ENCODE data around the gene HLA-DQB1. TPM values are rescaled to one million over a fixed set of nuclear protein-coding genes. Genes with fewer than 3 reads are reported as not detected.
A peak's percentile ranks its signal among the peaks of the same experiment; 100 is the strongest.
"Not testable (repeated sequence)": the region's sequence is repeated elsewhere in the genome, so short reads cannot be mapped to it uniquely, and the experiment has no call there.

Gene HLA-DQB1
- total RNA-seq, 2 experiments from 2014 or later, result 21.5 to 21.7 TPM

DNA sequence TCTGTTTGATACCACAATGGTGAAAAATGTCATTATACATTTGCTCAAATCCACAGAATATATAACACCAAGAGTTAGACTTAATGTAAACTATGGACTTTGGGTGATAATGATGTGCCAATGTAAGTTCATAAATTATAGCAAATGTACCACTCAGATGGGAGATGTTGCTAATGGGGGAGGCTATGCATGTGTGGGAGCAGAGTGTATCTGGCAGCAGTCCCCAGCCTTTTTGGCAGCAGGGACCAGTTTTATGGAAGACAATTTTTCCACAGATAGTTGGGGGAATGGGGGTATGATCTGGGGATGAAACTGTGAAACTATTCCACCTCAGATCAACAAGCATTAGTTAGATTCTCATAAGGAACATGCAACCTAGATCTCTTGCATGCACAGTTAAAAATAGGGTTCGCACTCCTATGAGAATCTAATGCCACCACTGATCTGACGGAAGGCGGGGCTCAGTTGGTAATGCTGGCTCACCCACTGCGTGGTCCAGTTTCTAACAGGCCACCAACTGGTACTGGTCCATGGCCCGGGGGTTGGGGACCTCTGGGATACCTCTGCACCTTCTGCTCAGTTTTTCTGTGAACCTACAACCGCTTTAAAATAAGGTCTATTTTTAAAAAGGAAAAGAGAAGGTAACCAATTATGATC is 21.3 kb downstream of the HLA-DQB1 start:
- no peaks in the 10 kb centered on the region for H3K27me3 ChIP-seq (ENCODE audit: control insufficient read depth in 1 of 2, insufficient read depth in 2 of 2, low read length in 2 of 2)
- Mint-ChIP-seq H3K9me3 (no peaks in the 10 kb centered on the region), H3K27me3 (no peaks in the 10 kb centered on the region), H3K4me3 (no peak overlapping the region), H3K36me3 (ENCODE audit: low read depth) (no peaks in the 10 kb centered on the region), H3K4me1 (ENCODE audit: low read depth) (peaks cover 11% of the 10 kb centered on the region), H3K27ac (no peak overlapping the region)
- ATAC-seq (ENCODE audit: poor library complexity) (no peak), DNase-seq (no peak)
- intact Hi-C loops (cut with DNase I, micrococcal nuclease), result no loop called here
- TF ChIP-seq, protein P1, sequence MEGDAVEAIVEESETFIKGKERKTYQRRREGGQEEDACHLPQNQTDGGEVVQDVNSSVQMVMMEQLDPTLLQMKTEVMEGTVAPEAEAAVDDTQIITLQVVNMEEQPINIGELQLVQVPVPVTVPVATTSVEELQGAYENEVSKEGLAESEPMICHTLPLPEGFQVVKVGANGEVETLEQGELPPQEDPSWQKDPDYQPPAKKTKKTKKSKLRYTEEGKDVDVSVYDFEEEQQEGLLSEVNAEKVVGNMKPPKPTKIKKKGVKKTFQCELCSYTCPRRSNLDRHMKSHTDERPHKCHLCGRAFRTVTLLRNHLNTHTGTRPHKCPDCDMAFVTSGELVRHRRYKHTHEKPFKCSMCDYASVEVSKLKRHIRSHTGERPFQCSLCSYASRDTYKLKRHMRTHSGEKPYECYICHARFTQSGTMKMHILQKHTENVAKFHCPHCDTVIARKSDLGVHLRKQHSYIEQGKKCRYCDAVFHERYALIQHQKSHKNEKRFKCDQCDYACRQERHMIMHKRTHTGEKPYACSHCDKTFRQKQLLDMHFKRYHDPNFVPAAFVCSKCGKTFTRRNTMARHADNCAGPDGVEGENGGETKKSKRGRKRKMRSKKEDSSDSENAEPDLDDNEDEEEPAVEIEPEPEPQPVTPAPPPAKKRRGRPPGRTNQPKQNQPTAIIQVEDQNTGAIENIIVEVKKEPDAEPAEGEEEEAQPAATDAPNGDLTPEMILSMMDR (IDR thresholded peaks at IDR 0.05), result no peak
- H3K27ac ChIP-seq (ENCODE audit: low read depth in 1 of 2, low read length in 2 of 2), result no peak overlapping the region
- ChIA-PET POLR2A (no interaction called here), CTCF (no interaction called here)
- no peaks in the 10 kb centered on the region for H3K36me3 ChIP-seq (ENCODE audit: insufficient read depth, low read length)
- H3K9me3 ChIP-seq (ENCODE audit: control insufficient read depth in 1 of 2, insufficient read depth in 1 of 2, low read length in 2 of 2), result no peaks in the 10 kb centered on the region
- H3K4me1 ChIP-seq (ENCODE audit: insufficient read depth, low read length), result no peaks in the 10 kb centered on the region
- no peak overlapping the region for H3K4me3 ChIP-seq (ENCODE audit: low read length)

DNA sequence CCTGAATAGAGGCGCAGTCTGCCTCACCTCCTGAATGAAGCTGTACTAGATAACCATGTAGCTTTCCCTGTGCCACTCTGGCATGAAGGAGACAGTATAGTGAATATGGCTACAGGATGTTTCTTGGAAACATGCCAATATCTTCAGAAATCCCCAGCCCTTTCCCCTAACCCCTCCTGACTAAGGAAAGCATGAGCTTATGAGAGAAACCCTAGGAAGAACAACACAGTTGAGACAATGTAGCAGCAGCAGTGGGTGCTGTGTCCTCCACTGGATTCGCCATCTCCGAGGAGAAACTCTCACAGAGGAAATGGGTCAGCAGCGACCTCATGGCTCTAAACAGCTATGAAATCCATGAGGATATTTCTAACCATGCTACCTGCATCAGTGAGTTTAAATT is 22.6 kb downstream of the HLA-DQB1 start:
- Histone ChIP-seq H3K27ac (ENCODE audit: low read depth in 1 of 2, low read length in 2 of 2) (no peak overlapping the region), H3K4me3 (ENCODE audit: low read length) (no peak overlapping the region), H3K36me3 (ENCODE audit: insufficient read depth, low read length) (no peaks in the 10 kb centered on the region), H3K4me1 (ENCODE audit: insufficient read depth, low read length) (no peaks in the 10 kb centered on the region), H3K9me3 (ENCODE audit: control insufficient read depth in 1 of 2, insufficient read depth in 1 of 2, low read length in 2 of 2) (no peaks in the 10 kb centered on the region), H3K27me3 (ENCODE audit: control insufficient read depth in 1 of 2, insufficient read depth in 2 of 2, low read length in 2 of 2) (no peaks in the 10 kb centered on the region)
- peaks cover 11% of the 10 kb centered on the region for H3K4me1 Mint-ChIP-seq (ENCODE audit: low read depth)
- TF ChIP-seq, protein P1 (IDR thresholded peaks at IDR 0.05), result no peak
- DNase-seq, result no peak
- ATAC-seq (ENCODE audit: poor library complexity), result no peak
- CTCF ChIA-PET, result interaction anchor here (1.1 kb wide), 1 partner anchor 8 kb away, joined by 4 read pairs; no protein-coding TSS in a partner anchor
- no peak overlapping the region for H3K4me3 Mint-ChIP-seq
- H3K36me3 Mint-ChIP-seq (ENCODE audit: low read depth), result no peaks in the 10 kb centered on the region
- no peaks in the 10 kb centered on the region for H3K27me3 Mint-ChIP-seq
- no peak overlapping the region for H3K27ac Mint-ChIP-seq
- no peaks in the 10 kb centered on the region for H3K9me3 Mint-ChIP-seq
- POLR2A ChIA-PET, result no interaction called here
- intact Hi-C loops (cut with DNase I, micrococcal nuclease), result loop anchor here in 1 of 2 experiments (2.0 kb wide), 1 partner anchor 103 kb away; no protein-coding TSS in a partner anchor

DNA sequence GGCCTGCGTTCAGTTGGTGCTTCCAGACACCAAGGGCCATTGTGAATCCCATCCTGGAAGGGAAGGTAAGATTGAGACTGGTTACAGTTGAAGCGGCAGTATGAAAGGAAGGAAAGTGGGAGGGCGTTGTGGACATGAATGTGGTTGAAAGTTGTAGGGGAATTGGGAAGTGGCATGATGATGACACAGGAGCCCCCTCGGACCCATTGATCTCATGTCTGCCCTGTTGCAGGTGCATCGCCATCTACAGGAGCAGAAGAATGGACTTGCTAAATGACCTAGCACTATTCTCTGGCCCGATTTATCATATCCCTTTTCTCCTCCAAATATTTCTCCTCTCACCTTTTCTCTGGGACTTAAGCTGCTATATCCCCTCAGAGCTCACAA is 23.7 kb downstream of the HLA-DQB1 start:
- Mint-ChIP-seq H3K27me3 (no peaks in the 10 kb centered on the region), H3K9me3 (no peaks in the 10 kb centered on the region), H3K4me1 (ENCODE audit: low read depth) (peaks cover 11% of the 10 kb centered on the region), H3K4me3 (no peak overlapping the region), H3K36me3 (ENCODE audit: low read depth) (no peaks in the 10 kb centered on the region), H3K27ac (no peak overlapping the region)
- no peak for ATAC-seq (ENCODE audit: poor library complexity)
- POLR2A ChIA-PET, result no interaction called here
- Histone ChIP-seq H3K4me1 (ENCODE audit: insufficient read depth, low read length) (no peaks in the 10 kb centered on the region), H3K9me3 (ENCODE audit: control insufficient read depth in 1 of 2, insufficient read depth in 1 of 2, low read length in 2 of 2) (no peaks in the 10 kb centered on the region), H3K27ac (ENCODE audit: low read depth in 1 of 2, low read length in 2 of 2) (no peak overlapping the region), H3K4me3 (ENCODE audit: low read length) (no peak overlapping the region), H3K27me3 (ENCODE audit: control insufficient read depth in 1 of 2, insufficient read depth in 2 of 2, low read length in 2 of 2) (no peaks in the 10 kb centered on the region), H3K36me3 (ENCODE audit: insufficient read depth, low read length) (no peaks in the 10 kb centered on the region)
- TF ChIP-seq, protein P1 (IDR thresholded peaks at IDR 0.05), result no peak
- DNase-seq, result no peak
- intact Hi-C loops (cut with DNase I, micrococcal nuclease), result loop anchor here in 1 of 2 experiments (2.0 kb wide), 1 partner anchor 104 kb away; no protein-coding TSS in a partner anchor
- CTCF ChIA-PET, result no interaction called here

DNA sequence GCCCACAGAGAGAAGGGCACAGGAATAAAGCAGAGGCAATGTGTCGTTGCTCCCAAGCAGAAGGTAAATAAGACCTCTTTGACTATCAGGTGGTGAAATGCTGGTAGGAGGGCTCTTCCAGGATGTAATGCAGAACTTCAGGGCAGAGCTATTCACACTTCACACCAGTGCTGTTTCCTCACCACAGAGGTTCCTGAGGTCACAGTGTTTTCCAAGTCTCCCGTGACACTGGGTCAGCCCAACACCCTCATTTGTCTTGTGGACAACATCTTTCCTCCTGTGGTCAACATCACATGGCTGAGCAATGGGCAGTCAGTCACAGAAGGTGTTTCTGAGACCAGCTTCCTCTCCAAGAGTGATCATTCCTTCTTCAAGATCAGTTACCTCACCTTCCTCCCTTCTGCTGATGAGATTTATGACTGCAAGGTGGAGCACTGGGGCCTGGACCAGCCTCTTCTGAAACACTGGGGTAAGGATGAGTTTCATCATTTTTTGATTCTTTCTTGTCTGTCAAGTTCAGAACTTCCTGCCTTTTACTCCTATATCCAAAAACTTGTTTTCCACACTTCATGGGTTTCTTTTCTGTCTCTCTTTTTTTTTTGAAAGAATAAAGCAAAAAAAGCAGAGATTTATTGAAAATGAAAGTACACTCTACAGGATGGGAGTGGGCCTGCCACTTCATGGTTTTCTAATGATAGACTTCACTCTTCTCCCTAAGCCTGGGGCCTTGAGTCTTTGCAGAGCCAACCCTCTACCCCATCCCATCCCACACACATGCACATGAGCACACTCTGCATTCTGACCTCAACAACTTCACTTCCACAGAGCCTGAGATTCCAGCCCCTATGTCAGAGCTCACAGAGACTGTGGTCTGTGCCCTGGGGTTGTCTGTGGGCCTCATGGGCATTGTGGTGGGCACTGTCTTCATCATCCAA is 24.4 kb downstream of the HLA-DQB1 start:
- CTCF ChIA-PET, H3K4me3 Mint-ChIP-seq, POLR2A ChIA-PET: not testable (repeated sequence)

More for the DNA sequence above, 24.4 kb downstream of the HLA-DQB1 start:
- H3K27me3 Mint-ChIP-seq; H3K27ac Mint-ChIP-seq; H3K36me3 ChIP-seq (ENCODE audit: insufficient read depth, low read length); H3K27ac ChIP-seq (ENCODE audit: low read depth in 1 of 2, low read length in 2 of 2); H3K9me3 ChIP-seq (ENCODE audit: control insufficient read depth in 1 of 2, insufficient read depth in 1 of 2, low read length in 2 of 2); ATAC-seq (ENCODE audit: poor library complexity); H3K36me3 Mint-ChIP-seq (ENCODE audit: low read depth); H3K4me3 ChIP-seq (ENCODE audit: low read length); H3K4me1 ChIP-seq (ENCODE audit: insufficient read depth, low read length); H3K27me3 ChIP-seq (ENCODE audit: control insufficient read depth in 1 of 2, insufficient read depth in 2 of 2, low read length in 2 of 2); H3K9me3 Mint-ChIP-seq: not testable (repeated sequence)
- H3K4me1 Mint-ChIP-seq (ENCODE audit: low read depth), result peaks cover 11% of the 10 kb centered on the region
- DNase-seq, result peak in 2 of 14 experiments; percentile 36 to 43
- intact Hi-C loops (cut with DNase I, micrococcal nuclease), result loop anchor here (2.0 kb wide), 2 partner anchors 103 to 105 kb away; no protein-coding TSS in a partner anchor

Data from CD4-positive, alpha-beta T cell (primary cell).